GM19455 (cell line): ENCODE results near the gene SGPP2.
A peak's percentile ranks its signal among the peaks of the same experiment; 100 is the strongest.
"Not testable (repeated sequence)": the region's sequence is repeated elsewhere in the genome, so short reads cannot be mapped to it uniquely, and the experiment has no call there.

Source experiments
- ATAC-seq: cut with Tn5 transposase; IDR thresholded peaks from one replicate; pipeline ENCODE4 v1.9.1; 2021; ENCODE audit not compliant: unreplicated experiment

The SGPP2 gene

DNA sequence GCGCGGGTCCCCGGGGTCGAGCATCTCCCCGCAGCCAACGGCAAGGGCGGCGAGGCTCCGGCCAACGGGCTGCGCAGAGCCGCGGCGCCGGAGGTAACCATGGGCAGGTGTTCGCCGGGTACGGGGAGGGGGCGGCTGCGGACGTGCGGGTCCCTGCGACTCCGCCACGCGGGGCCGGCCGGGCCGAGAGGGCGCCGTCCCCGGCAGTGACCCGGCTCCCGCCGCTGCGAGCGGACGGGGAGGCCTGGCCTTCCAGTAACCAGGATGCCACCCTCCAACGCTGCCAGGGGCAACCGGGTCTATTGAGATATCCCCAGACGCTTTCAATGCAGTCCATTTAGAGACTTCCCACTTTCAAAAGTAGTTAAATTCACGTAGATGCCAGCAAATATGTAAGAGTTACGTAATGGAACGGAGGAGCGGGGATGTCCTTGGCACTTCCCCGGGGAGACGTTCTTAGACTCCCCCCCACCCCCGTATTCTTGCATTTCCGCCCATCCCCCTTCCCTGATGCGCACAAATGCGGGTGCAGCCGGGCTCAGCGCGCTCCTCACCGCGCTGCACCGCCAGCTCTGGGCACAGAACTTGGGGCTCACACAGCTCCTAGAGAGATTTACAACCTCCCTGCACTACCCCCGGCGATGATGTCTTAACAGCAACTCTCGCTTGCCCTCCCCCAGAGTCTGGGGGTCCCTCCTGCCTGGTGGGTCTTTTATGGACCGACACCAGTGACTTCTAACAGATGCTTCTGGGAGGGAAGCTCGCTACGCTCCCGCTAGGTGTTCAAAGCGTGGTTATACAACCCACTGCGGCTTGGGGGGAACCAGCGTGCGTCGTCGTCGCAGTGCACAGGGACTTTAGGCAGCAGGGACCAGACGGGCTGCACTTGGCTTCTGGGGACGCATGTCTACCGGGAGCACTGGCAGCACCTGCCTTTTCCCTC is 657 bp downstream of the SGPP2 start:
- ATAC-seq: peak; percentile 26

DNA sequence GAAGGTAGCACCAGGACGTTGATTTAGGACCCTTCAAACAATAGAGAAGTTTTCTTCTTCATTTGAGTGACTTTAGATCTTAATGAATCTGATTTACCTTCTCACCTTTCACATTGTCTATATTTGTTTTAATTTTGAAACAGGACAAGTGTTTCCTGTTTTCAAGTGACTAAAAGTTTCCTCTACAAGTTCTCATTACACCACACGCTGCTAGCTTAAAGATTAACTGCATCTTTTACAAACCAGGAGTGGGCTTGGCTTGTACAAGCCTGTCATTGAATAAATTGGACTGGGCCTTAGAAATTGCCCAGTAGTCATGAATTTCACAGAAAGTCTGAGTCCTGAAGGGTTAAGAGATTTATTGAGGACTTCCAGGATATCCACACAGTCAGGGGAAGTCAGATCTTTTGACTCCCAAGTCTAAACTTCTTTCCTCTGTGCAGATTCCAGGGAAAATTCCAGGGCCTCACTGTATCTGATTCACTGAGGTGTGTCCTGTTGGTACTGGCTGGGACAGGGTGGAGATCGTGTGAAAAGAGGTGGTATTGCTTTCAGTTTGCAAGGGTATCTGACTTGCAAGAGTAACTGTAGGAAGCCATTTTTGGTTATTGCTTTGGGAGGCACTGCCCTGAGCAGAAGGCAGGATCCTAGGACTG is 3.4 kb downstream of the SGPP2 start:
- ATAC-seq: peak; percentile 20

DNA sequence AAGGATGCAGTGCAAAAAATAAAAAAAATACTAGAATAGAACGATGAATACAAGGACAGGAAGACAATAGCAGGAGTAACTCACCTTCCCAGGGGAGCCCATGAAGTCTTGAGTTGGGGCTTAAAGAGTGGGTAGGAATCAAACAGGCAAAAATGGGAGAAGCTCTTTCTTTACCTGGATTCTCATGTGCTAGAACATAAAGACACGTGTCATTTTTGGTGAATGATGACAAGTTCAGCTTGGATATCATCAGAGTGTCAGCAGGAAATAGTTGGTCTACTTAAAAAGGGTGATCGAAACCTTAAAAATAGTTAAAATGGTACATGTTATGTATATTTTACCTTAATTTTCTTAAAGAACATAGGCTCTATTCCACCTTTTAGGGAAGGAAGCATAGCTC is 5.7 kb downstream of the SGPP2 start:
- ATAC-seq: no peak

DNA sequence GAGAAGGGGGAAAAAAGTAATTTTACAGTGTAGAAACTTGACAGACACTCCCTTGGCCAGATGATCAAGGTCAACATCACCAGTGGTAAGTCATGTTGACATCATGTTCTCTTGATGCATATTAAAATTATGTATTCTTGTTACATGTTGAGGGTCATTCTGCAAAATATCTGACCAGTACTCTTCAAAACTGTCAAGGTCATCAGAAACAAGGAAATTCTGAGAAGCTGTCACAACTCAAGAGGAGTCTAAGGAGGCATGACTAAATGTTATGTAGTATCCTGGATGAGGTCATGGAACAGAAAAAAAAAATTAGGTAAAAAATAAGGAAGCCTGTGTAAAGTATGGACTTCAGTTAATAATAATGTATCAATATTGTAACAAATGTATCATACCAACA is 6.3 kb downstream of the SGPP2 start:
- no peak for ATAC-seq

DNA sequence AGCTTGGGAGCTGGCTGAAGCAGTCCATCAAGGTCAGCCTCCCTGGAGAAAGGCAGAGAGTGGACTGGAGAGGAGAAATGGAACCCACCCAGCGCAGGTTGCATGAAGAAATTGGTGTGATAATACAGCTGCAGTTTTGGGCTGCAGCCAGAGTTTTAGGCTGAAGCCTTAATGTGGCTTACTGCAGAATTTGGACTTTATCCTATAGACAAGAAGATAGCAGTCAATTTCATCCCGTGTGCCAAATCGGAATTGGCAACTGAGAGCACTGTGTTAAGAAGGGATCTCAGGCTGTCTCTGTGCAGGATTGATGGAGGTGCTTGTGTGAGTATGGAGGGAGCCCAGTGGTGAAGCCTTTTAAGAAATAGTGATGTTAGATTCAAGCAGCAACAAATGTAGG is 7.5 kb downstream of the SGPP2 start:
- no peak for ATAC-seq

DNA sequence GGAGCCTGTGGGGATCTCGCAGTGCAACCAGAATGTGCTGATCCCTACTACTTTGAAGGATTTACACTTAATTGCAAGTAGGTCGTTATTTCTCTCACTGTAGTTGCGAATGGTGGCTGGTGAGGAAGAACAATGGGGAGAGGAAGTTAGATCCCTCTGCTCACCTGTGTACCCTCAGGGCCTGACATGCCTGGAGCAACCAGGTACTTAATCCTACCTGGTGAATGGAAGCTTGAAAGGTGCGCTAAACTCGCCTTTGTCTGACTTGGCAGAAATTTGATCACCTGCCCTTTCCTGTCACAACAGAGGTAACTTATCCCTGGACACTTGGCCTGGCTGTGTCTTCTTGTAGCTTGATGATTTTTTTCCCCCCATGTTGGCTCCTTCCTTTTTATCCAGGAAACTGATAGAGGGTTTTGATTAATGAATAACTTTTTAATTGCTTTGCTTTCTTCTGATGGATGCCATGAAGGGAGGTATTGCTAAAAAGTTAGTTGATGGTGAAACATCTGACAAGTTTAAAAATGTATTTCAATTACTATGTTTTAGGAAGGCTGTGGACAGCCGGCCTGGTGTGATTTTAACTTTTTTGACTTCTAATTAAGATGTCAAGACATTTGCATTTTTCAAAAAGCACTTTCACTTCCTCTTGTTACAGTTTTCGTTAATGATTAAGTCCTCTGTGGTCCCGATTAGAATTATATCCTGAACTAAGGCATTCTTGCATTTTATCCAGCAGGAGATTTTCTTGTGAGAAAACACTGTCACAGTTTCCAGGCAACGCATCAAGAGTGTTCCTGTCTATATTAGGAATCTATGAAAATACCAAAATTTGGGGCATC is 9.2 kb downstream of the SGPP2 start:
- peak; percentile 76 for ATAC-seq

DNA sequence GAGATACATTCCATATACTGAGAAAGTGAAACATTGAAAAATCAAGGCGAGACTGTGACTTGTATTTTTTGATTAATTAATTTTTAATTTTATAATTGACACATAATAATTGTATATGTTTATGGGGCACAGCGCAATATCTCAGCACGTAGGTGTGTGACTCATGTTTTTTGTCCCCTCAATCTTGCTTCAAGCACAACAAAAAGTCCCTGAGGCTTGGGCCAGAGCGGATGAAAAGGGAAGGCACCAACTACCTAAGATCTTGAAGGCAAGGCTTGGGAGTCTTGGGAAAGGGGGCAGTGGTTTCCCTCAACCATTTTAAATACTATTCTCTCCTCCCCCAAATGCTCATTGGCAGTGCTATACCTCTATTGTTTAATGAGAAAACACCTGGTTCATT is 9.9 kb downstream of the SGPP2 start:
- ATAC-seq: peak; percentile 32

DNA sequence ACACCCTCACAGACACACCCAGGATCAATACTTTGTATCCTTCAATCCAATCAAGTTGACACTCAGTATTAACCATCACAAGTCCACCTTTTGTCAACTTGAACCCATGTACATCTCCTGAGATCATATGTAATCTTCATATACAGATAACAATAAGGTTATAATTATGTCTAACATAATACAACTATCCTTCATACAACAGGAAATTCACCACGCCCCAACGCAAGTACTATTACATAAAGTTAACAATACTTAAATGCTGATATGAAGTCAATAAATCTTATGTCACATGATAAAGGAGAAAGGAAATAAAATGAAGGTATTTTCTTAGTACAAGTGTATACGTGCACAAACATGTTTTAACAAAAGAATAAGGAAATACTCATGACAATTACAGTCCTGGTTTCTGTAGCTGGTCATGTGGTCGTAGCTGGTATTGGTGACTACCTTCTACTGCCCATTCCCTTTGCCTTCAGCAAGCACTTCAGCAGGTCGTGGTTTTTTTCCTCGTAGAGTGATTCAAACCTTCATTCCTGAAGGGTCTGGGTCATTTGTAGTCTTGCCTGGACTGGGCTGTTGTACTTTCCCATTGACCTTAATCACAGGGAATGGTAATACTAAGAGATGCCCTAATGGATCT is 11.2 kb downstream of the SGPP2 start:
- not testable (repeated sequence) for ATAC-seq

DNA sequence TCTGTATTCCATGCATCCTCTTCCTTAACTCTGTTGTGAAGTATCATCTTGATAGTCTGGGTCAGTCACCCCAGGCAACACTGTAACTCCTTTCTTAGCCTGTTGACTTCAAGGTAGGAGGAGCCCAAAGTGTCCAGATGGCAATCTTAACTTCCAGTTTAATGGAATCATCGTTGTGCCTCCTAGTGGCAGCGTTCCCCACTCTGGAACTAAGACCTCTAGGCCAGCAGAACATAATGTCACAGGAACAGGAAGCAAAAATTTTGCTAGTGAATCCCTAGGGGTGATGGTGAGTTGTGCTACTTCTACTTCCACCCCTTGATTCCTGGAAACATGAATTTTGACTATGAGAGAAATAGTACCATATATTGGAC is 11.7 kb downstream of the SGPP2 start:
- ATAC-seq: no peak

DNA sequence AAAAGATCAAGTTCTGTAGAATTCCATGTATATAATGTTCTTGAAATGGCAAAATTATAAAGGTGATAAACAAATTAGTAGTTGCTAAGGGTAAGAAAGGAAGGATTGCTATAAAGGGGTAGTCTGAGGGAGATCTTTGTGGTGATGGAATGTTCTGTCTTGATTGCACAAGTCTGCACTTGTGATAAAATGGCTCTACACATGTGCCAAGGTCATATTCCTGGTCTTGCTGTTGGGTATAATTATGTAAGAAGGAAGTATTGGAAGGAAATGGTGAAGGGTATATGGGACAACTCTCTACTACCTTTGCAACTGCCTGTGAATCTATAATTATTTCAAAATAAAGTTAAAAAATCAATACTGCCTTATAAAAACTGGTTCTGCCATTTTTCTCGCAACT is 15.3 kb downstream of the SGPP2 start:
- ATAC-seq: no peak

DNA sequence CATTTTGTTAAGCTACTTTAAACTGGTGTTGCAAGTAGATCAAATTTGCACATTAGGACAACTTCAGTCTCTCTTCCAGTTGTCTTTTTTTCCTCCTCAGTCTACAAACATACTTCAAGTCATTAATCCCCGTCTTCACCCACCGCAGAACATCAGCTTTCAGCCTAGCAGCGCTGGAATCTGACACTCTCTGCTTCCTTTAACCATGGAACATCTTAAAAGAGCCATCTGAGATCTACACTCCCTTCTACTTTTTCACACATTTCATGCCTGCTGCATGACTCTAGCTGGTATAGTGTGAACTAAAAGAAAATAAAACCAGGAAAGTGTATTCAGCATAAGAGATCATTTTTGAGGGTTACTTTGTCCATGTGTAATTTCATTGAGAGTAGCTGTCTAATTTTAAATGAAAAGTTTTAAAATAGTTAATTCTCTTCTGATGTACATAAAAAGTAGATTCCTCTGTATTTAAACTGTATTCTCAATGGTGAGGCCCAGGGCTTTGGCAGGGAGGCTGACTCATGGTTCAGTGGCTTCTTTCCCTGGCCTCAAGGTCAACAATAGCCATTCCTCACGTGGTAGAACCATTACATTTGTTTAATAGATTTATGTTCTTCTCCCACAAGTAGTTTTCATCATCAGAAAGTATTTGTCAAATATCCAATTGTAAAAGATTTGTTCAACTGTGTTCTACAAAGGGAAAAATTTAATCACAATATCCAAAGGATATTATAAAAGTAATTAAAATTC is 16.5 kb downstream of the SGPP2 start:
- ATAC-seq: no peak

DNA sequence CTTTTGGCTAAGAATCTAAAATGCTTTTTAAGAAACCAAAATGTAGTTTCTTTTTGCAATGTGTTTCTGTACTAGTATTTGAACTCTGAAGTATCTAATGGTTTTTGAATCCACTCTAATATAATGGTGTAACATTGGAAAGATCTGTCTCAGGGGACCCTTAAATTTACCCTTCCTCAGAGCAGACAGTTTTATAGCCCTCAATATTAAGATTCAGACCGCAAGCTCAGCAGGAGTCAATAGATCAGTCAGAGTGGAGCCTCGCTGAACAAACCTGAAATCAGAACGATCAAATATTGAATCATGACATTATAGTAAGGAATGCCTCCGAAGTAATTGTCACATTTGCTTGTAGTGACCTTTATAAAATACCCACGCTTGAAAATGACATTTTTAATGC is 18.3 kb downstream of the SGPP2 start:
- ATAC-seq: no peak

DNA sequence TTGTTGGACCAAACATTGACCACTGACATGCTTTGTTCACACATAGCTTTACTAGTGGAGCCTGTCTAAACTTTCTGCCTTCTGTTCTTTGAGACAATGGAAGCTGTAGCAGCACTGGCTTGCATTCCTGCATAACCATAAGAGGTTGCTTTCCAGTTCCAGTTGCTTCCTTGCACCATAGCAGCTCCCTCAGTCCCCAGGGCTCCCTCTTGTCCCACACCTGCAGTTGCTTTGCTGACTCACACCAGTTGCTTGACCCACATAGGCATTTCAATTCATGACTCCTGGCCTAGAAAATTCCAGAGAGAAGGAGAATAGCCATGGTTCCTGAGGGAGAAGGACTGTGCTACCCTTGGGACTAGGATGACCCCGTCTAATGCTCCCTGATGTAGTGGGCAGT is 20.9 kb downstream of the SGPP2 start:
- ATAC-seq: no peak

DNA sequence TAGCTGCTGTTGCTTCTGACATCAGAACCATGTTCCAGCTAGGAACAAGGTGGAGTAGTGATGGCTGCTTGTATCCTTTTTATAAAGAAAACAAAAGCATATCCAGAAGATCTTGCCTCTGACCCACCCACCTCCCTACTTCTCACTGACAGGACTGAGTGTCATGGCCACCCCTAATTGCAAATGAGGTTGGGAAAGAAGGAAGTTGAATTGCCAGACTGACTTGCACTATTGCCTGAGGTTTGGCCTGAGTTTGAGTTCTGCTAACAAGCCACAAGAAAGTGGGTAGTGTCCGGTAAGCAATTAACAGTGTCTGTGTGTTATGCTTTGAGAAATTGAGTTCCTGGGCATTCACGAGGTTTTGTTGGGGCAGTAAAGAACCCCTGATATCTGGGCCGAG is 22.8 kb downstream of the SGPP2 start:
- no peak for ATAC-seq

DNA sequence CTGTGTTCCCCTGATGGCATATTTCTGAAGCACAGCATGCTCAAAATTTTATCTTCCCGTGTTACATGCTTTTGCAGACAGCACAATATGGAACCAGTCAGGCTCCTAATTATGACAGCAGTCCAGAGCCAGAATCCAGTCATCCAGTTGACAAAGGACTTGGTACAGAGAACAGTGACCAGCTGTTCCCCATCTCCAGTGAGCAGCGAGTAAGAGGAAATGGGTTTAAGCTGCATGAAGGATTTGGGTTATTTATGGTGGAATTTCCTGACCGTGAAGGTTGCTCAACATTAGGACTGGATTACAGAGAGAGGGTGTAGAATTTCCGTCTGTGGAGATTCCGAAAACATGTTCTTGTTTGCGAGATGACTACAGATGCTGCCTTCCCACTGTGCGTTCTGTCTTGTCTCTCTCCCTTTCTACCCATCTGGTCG is 24.4 kb downstream of the SGPP2 start:
- no peak for ATAC-seq

DNA sequence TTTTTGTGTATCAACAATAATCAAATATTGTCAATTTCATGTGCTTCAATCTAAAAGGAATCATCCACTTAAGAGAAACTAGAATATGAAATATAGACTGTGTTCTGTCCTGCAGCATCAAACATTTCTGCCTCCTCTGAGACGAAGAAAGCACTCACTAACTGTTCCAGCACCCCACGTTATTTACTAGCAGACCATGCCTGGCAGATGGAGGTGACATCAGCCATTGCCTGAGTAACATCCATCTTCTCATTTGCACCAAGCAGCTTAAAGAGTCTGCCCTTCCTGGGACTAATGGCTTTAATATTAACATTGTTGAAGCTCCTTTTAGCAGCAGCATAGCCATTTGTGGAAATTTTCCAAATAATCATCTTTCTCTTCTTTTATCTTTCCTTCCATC is 25.7 kb downstream of the SGPP2 start:
- ATAC-seq: no peak

DNA sequence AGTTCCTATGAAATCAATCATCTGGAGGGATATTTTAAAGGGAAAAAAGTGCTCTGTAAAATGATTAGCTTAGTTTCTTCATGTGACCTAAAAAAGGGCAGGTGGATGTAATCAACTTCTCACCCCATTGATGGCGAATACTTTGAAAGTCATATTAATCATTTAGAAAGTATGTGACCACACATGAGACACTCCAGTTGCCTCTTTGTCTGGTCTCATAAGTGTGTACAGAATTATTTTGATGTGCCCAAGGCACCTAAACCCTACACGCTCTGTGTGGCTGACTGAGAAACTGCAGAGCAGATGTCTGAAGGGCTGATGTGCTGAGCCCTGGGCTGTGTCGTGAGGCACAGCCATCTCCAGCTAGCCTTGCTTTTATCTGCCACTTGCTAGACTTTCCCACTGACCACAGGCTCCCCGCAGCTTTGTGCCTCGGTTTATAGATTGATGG is 26.9 kb downstream of the SGPP2 start:
- peak; percentile 100 for ATAC-seq

DNA sequence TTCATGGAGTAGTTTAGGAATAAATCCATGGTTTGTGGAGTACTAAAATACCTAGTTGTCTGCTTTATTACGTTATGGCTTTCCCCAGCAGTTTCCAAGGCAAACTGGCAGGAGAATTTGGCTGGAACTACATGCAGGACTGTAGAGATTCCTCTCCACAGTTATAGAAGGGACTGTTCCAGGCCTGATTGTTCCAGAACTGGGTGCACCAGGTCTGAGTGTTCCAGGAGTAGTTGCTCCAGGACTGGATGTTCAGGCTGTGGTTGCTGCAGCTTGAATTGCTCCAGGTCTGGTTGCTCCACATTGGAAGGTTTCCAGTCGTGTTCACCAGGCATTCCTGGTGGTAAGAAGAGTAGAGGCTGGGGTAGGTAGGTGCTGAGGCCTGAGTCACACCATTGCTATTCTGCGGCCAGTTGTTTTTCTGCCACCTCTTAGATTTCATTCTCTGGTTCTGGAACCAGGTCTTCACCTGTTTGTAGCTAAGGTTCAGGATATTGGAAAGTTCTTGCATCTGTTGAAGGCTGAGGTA is 28.1 kb downstream of the SGPP2 start:
- no peak for ATAC-seq

DNA sequence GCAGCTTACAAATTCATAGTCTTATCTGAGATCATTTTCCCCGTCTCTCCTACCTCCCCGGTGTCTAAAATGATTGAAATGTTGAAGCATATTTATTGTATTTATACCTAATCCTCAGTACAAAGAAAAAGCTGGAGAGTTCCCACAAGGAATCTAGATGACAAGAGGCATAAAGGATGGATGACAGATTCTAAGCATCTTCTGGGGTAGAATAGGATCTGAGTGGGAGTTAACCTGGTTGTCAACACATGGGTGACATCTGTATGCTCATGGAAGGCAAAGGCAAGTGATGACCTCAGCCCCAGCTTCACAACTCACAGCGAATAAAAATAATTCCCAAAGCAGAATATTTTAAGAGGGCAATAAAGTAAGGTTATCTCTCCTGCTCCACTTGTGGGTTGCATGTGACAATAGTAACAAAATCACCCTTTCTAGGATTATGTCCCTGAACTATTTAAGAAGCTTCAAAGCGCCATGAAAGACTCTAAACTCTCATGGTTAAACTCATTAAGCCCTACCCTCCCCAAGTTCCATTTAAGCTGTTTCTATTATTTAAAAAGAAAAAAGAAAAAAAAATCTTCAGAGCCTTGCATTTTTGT is 32.2 kb downstream of the SGPP2 start:
- no peak for ATAC-seq

DNA sequence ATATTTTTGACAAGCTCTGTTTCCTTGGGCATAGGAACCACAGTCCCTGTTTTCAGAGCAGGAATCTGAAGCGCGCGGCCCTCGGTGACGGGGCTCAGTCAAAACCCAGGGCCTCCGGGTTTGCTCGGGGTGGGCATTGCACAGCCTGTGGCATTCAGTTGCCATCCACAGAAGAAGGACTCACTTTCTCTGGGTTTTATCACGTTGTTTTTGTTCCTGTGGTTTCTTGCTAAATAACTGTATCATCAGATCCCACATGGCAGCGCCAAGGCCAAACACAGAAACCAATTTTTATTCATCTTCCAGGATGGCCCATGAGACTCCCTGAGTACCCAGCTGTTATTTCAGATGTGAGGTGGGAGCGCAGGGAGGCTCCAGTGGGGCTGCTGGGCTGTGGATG is 35.6 kb downstream of the SGPP2 start:
- no peak for ATAC-seq
